GM13977 (cell line): ENCODE results near the gene PPP5C.

Experiments used
- DNase-seq: peaks from one replicate; pipeline ENCODE4 v3.0.0; 2012; ENCODE audit warnings: low spot score
- CTCF ChIP-seq: IDR thresholded peaks from 2 replicates; pipeline ENCODE4 v1.5.1; 2012; ENCODE audit warnings: mild to moderate bottlenecking, control low read depth; ENCODE audit not compliant: insufficient read depth; ENCODE audit errors: extremely low read depth, missing control alignments
- in situ Hi-C: fragments of 300-500 bp; cut with MboI; formaldehyde crosslinking; loops from one replicate; pipeline ENCODE4 v1.12.0; 2022; ENCODE audit warnings: low sequenced_read_pairs, low pct_unique_long_range_greater_than_20kb, mixed read lengths, inconsistent platforms; ENCODE audit not compliant: unreplicated experiment

Gene PPP5C

GRCh38 chr19:46330319-46330918 lies 16.5 kb upstream of the PPP5C start:
- in situ Hi-C loops = no loop called here
- no peak for DNase-seq
- no peak for TF ChIP-seq CTCF

GRCh38 chr19:46337487-46337886 lies 9.4 kb upstream of the PPP5C start:
- no peak for DNase-seq
- in situ Hi-C loops = no loop called here
- no peak for TF ChIP-seq CTCF

GRCh38 chr19:46339446-46339845 lies 7.4 kb upstream of the PPP5C start:
- in situ Hi-C loops = no loop called here

GRCh38 chr19:46340051-46340659 lies 6.7 kb upstream of the PPP5C start:
- TF ChIP-seq CTCF = no peak
- in situ Hi-C loops = no loop called here
- DNase-seq = no peak

More at GRCh38 chr19:46339446-46339845, 7.4 kb upstream of the PPP5C start:
- DNase-seq = no peak
- TF ChIP-seq CTCF = no peak

GRCh38 chr19:46341937-46342336 lies 5.0 kb upstream of the PPP5C start:
- no peak for DNase-seq
- in situ Hi-C loops = no loop called here
- TF ChIP-seq CTCF = no peak

GRCh38 chr19:46344363-46344762 lies 2.5 kb upstream of the PPP5C start:
- DNase-seq = no peak
- TF ChIP-seq CTCF = no peak
- in situ Hi-C loops = no loop called here
